SK-N-SH (cell line): ENCODE measurements around the gene MAP2K2.

Source experiments
- CHD2 ChIP-seq: fragments of 150-350 bp; IDR thresholded peaks from 2 replicates; pipeline ENCODE4 v1.6.1; 2018; ENCODE audit warnings: low read length; ENCODE audit not compliant: partially characterized antibody
- EP300 ChIP-seq, 2 experiments: IDR thresholded peaks; 2 replicates each; pipeline versions ENCODE4 v1.4.0 to v1.6.1; 2012; ENCODE audit warnings: borderline replicate concordance in 1 of 2, low read depth in 1 of 2, low read length in 1 of 2
- FOSL2 ChIP-seq: IDR thresholded peaks from 2 replicates; pipeline ENCODE4 v1.4.0; 2012; ENCODE audit warnings: low read depth, mild to moderate bottlenecking, moderate library complexity, borderline replicate concordance
- GABPA ChIP-seq: IDR thresholded peaks from 2 replicates; pipeline ENCODE4 v1.4.0; 2012; ENCODE audit warnings: low read depth, mild to moderate bottlenecking
- JUND ChIP-seq: IDR thresholded peaks from 2 replicates; pipeline ENCODE4 v1.4.0; 2012
- POLR2AphosphoS5 ChIP-seq: IDR thresholded peaks from 2 replicates; pipeline ENCODE4 v1.6.1; 2012; ENCODE audit warnings: low read depth, low read length
- SIN3A ChIP-seq: IDR thresholded peaks from 2 replicates; pipeline ENCODE4 v1.6.1; 2012; ENCODE audit warnings: low read depth, mild to moderate bottlenecking, low read length, moderate library complexity, borderline replicate concordance
- SMC3 ChIP-seq: IDR thresholded peaks from 2 replicates; pipeline ENCODE4 v1.6.1; 2012; ENCODE audit warnings: low read depth, low read length, improper control_type of control experiment
- TAF1 ChIP-seq: IDR thresholded peaks from 2 replicates; pipeline ENCODE4 v1.6.1; 2012; ENCODE audit warnings: low read depth, mild to moderate bottlenecking, low read length, moderate library complexity, borderline replicate concordance
- YY1 ChIP-seq: IDR thresholded peaks from 2 replicates; pipeline ENCODE4 v1.4.0; 2012; ENCODE audit warnings: low read depth, mild to moderate bottlenecking
- TF ChIP-seq, protein P1 (sequence below): fragments of 200-600 bp; sonication (generic); IDR thresholded peaks from 2 replicates; pipeline ENCODE4 v1.6.1; 2017; ENCODE audit warnings: antibody characterized with exemption, mild to moderate bottlenecking, moderate library complexity
- TF ChIP-seq, protein P2 (sequence below): IDR thresholded peaks from 2 replicates; pipeline ENCODE4 v1.4.0; 2012; ENCODE audit warnings: low read depth
- TF ChIP-seq, protein P3 (sequence below): fragments of 150-350 bp; IDR thresholded peaks from 2 replicates; pipeline ENCODE4 v1.6.1; 2017; ENCODE audit warnings: antibody characterized with exemption, low read length, low read depth, borderline replicate concordance
- TF ChIP-seq, protein P4 (sequence below): IDR thresholded peaks from 2 replicates; pipeline ENCODE4 v1.6.1; 2012; ENCODE audit warnings: mild to moderate bottlenecking, low read depth, low read length, moderate library complexity

DNA sequence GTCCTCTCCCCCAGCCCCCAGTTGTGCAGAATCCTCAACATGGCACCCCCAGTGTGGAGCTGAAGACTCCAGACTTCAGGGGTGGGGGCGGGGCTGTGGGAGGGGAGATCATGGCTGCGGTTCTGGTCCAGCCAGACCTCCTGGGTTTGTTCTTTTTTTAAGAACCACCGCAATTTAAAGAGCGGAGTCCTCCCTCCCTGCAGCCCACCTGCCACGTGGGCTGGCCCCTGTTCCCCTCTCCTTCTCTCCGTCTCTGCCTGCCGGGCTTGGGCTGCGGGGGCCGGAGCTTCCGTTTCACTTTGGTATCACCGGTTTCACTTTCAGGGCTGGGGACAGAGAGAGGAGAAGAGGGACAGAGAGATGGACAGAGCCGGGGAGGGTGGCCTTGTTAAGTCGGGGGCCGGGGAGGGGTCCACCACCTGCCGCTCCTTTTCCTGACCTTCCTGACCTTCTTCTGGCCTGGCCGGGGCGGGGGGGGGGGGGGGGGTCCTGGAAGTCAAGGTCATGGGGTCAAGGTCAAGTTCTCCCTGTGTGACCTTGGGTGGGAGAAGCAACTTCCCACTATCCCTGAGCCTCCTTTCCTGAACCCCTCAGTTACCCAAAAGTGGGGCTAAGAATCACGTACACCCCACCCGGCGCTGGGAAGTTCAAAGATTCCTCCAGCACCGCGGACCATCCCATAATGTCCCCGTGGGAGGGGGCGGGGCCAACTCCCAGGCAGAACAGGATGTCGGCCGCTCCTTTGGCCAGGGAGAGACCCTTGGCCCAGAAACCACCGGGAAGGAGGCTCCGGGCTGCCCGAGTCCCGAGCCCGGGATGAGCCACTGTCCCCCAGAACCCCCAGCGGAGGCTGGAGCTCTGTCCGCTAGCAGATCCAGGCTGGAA, 45.9 kb downstream of the MAP2K2 start:
- TF ChIP-seq, protein P1, sequence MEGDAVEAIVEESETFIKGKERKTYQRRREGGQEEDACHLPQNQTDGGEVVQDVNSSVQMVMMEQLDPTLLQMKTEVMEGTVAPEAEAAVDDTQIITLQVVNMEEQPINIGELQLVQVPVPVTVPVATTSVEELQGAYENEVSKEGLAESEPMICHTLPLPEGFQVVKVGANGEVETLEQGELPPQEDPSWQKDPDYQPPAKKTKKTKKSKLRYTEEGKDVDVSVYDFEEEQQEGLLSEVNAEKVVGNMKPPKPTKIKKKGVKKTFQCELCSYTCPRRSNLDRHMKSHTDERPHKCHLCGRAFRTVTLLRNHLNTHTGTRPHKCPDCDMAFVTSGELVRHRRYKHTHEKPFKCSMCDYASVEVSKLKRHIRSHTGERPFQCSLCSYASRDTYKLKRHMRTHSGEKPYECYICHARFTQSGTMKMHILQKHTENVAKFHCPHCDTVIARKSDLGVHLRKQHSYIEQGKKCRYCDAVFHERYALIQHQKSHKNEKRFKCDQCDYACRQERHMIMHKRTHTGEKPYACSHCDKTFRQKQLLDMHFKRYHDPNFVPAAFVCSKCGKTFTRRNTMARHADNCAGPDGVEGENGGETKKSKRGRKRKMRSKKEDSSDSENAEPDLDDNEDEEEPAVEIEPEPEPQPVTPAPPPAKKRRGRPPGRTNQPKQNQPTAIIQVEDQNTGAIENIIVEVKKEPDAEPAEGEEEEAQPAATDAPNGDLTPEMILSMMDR: no peak
- TF ChIP-seq SMC3 (no peak), POLR2AphosphoS5 (no peak), SIN3A (no peak), CHD2 (no peak), EP300 (IDR thresholded peaks at IDR 0.05; ENCODE audit: borderline replicate concordance in 1 of 2, low read depth in 1 of 2, low read length in 1 of 2) (no peak), YY1 (no peak), JUND (no peak), FOSL2 (no peak), GABPA (no peak), TAF1 (no peak)
- TF ChIP-seq, protein P2, sequence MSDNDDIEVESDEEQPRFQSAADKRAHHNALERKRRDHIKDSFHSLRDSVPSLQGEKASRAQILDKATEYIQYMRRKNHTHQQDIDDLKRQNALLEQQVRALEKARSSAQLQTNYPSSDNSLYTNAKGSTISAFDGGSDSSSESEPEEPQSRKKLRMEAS: no peak
- TF ChIP-seq, protein P3, sequence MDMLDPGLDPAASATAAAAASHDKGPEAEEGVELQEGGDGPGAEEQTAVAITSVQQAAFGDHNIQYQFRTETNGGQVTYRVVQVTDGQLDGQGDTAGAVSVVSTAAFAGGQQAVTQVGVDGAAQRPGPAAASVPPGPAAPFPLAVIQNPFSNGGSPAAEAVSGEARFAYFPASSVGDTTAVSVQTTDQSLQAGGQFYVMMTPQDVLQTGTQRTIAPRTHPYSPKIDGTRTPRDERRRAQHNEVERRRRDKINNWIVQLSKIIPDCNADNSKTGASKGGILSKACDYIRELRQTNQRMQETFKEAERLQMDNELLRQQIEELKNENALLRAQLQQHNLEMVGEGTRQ: no peak
- TF ChIP-seq, protein P4, sequence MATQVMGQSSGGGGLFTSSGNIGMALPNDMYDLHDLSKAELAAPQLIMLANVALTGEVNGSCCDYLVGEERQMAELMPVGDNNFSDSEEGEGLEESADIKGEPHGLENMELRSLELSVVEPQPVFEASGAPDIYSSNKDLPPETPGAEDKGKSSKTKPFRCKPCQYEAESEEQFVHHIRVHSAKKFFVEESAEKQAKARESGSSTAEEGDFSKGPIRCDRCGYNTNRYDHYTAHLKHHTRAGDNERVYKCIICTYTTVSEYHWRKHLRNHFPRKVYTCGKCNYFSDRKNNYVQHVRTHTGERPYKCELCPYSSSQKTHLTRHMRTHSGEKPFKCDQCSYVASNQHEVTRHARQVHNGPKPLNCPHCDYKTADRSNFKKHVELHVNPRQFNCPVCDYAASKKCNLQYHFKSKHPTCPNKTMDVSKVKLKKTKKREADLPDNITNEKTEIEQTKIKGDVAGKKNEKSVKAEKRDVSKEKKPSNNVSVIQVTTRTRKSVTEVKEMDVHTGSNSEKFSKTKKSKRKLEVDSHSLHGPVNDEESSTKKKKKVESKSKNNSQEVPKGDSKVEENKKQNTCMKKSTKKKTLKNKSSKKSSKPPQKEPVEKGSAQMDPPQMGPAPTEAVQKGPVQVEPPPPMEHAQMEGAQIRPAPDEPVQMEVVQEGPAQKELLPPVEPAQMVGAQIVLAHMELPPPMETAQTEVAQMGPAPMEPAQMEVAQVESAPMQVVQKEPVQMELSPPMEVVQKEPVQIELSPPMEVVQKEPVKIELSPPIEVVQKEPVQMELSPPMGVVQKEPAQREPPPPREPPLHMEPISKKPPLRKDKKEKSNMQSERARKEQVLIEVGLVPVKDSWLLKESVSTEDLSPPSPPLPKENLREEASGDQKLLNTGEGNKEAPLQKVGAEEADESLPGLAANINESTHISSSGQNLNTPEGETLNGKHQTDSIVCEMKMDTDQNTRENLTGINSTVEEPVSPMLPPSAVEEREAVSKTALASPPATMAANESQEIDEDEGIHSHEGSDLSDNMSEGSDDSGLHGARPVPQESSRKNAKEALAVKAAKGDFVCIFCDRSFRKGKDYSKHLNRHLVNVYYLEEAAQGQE: no peak
